Trophoblast cell (in vitro differentiated cells and primary cell): ENCODE data around the gene AQP6.

Experiments used
- DNase-seq, 2 donors: peaks; one replicate each; pipeline ENCODE4 v3.0.0-alpha.2; 2016
- H2AFZ ChIP-seq: 2 replicates; pipeline ENCODE4 v1.6.1; 2013; ENCODE audit warnings: low read length, moderate library complexity, mild to moderate bottlenecking; ENCODE audit not compliant: insufficient read depth, poor library complexity
- H2AK5ac ChIP-seq: 2 replicates; pipeline ENCODE4 v1.6.1; 2013; ENCODE audit warnings: mild to moderate bottlenecking, low read length
- H2BK120ac ChIP-seq: 2 replicates; pipeline ENCODE4 v1.6.1; 2013; ENCODE audit warnings: low read length, mild to moderate bottlenecking, moderate library complexity; ENCODE audit not compliant: insufficient read depth, poor library complexity
- H2BK12ac ChIP-seq: 2 replicates; pipeline ENCODE4 v1.6.1; 2013; ENCODE audit warnings: mild to moderate bottlenecking, low read length, moderate library complexity
- H2BK5ac ChIP-seq: 2 replicates; pipeline ENCODE4 v1.6.1; 2013; ENCODE audit warnings: low read length, low read depth, moderate library complexity, mild to moderate bottlenecking; ENCODE audit not compliant: poor library complexity
- H3K14ac ChIP-seq: 2 replicates; pipeline ENCODE4 v1.6.1; 2013; ENCODE audit warnings: mild to moderate bottlenecking, low read length
- H3K18ac ChIP-seq: 2 replicates; pipeline ENCODE4 v1.6.1; 2013; ENCODE audit warnings: mild to moderate bottlenecking, low read length
- H3K23ac ChIP-seq: 2 replicates; pipeline ENCODE4 v1.6.1; 2013; ENCODE audit warnings: low read length
- H3K27ac ChIP-seq: 2 replicates; pipeline ENCODE4 v1.5.1; 2013; ENCODE audit warnings: low read depth, mild to moderate bottlenecking, inconsistent platforms, low read length, moderate library complexity
- H3K27me3 ChIP-seq: 2 replicates; pipeline ENCODE4 v1.6.1; 2013; ENCODE audit warnings: inconsistent platforms, mild to moderate bottlenecking, low read length, moderate library complexity; ENCODE audit not compliant: insufficient read depth
- H3K36me3 ChIP-seq, 2 experiments: 1 replicate in 1 of 2; 2 replicates in 1 of 2; pipeline ENCODE4 v1.6.1; 2013; ENCODE audit warnings: low read length in 2 of 2, mild to moderate bottlenecking in 2 of 2, moderate library complexity in 1 of 2; ENCODE audit not compliant: insufficient read depth in 2 of 2, control insufficient read depth in 1 of 2
- H3K4ac ChIP-seq: 2 replicates; pipeline ENCODE4 v1.6.1; 2013; ENCODE audit warnings: low read depth, mild to moderate bottlenecking, low read length, moderate library complexity
- H3K4me1 ChIP-seq, 2 experiments: 1 replicate in 1 of 2; 2 replicates in 1 of 2; pipeline ENCODE4 v1.6.1; 2013; ENCODE audit warnings: low read length in 2 of 2, mild to moderate bottlenecking in 2 of 2, moderate library complexity in 1 of 2; ENCODE audit not compliant: insufficient read depth in 2 of 2, control insufficient read depth in 1 of 2
- H3K4me2 ChIP-seq: 2 replicates; pipeline ENCODE4 v1.6.1; 2013; ENCODE audit warnings: inconsistent platforms, mild to moderate bottlenecking, low read length, moderate library complexity
- H3K4me3 ChIP-seq: 2 replicates; pipeline ENCODE4 v1.5.1; 2013; ENCODE audit warnings: mild to moderate bottlenecking, low read depth, low read length, inconsistent platforms
- H3K79me1 ChIP-seq: one replicate; pipeline ENCODE4 v1.6.1; 2013; ENCODE audit warnings: low read length
- H3K79me2 ChIP-seq: 2 replicates; pipeline ENCODE4 v1.6.1; 2013; ENCODE audit warnings: low read length, mild to moderate bottlenecking; ENCODE audit not compliant: control insufficient read depth, insufficient read depth, poor library complexity
- H3K9ac ChIP-seq: 2 replicates; pipeline ENCODE4 v1.6.1; 2013; ENCODE audit warnings: mild to moderate bottlenecking, low read length
- H3K9me3 ChIP-seq: 2 replicates; pipeline ENCODE4 v1.6.1; 2013; ENCODE audit warnings: low read depth, mild to moderate bottlenecking, control low read depth, inconsistent platforms, low read length; ENCODE audit not compliant: insufficient read depth
- H4K12ac ChIP-seq: 2 replicates; pipeline ENCODE4 v1.6.1; 2013; ENCODE audit warnings: low read depth, mild to moderate bottlenecking, low read length, moderate library complexity
- H4K8ac ChIP-seq: 2 replicates; pipeline ENCODE4 v1.6.1; 2013; ENCODE audit warnings: low read depth, mild to moderate bottlenecking, low read length, moderate library complexity
- H4K91ac ChIP-seq: one replicate; pipeline ENCODE4 v1.6.1; 2013; ENCODE audit warnings: low read depth, mild to moderate bottlenecking, low read length, moderate library complexity
- WGBS: extraction: QIAGEN DNeasy Blood & Tissue Kit; methylation state at CpG from one replicate; pipeline ENCODE4 v1.1.7; 2013; ENCODE audit warnings: missing lambda C conversion rate; ENCODE audit not compliant: insufficient read length, insufficient coverage; ENCODE audit errors: extremely low coverage; 5-methylcytosine and 5-hydroxymethylcytosine counted together

Gene AQP6

GRCh38 chr12:50014342-50014741 is 41.6 kb downstream of the AQP6 start:
- Histone ChIP-seq H2BK5ac (no peak overlapping the region), H2BK12ac (no peak overlapping the region), H3K4me3 (no peak overlapping the region), H3K79me2 (peaks cover 5% of the 10 kb centered on the region), H4K91ac (no peak overlapping the region), H3K23ac (no peak overlapping the region), H3K27ac (no peak overlapping the region), H3K27me3 (no peaks in the 10 kb centered on the region), H2AK5ac (no peak overlapping the region), H2BK120ac (no peak overlapping the region), H3K4me1 (no peaks in the 10 kb centered on the region), H3K4ac (no peak overlapping the region), H4K8ac (no peak overlapping the region), H3K36me3 (peaks cover 13 to 22% of the 10 kb centered on the region in 2 experiments), H3K9ac (no peak overlapping the region), H3K9me3 (no peaks in the 10 kb centered on the region), H2AFZ (no peak overlapping the region), H3K4me2 (no peak overlapping the region), H3K79me1 (no peaks in the 10 kb centered on the region), H4K12ac (no peak overlapping the region), H3K18ac (no peak overlapping the region), H3K14ac (no peak overlapping the region)
- no CpG with 5 or more reads among the region's 3 CpGs for WGBS
- DNase-seq = no peak

- H3K79me1 ChIP-seq = no peaks in the 10 kb centered on the region
- H2BK120ac ChIP-seq = no peak overlapping the region
- H3K9me3 ChIP-seq = no peaks in the 10 kb centered on the region
- no peak overlapping the region for H4K12ac ChIP-seq
- no peak overlapping the region for H3K27ac ChIP-seq
- no peaks in the 10 kb centered on the region for H3K4me1 ChIP-seq
- peak overlapping the region; percentile 69 for H3K4ac ChIP-seq
- H3K36me3 ChIP-seq = peaks cover 10 to 15% of the 10 kb centered on the region in 2 experiments
- no peak overlapping the region for H4K8ac ChIP-seq
- H3K23ac ChIP-seq = no peak overlapping the region
- no peak overlapping the region for H3K4me3 ChIP-seq
- no peaks in the 10 kb centered on the region for H3K27me3 ChIP-seq
- H3K79me2 ChIP-seq = peaks cover 5% of the 10 kb centered on the region
- no peak overlapping the region for H2BK5ac ChIP-seq
- DNase-seq = peak in 1 of 2 donors; percentile 44
- H3K14ac ChIP-seq = no peak overlapping the region
- no CpG with 5 or more reads among the region's 10 CpGs for WGBS
- H3K4me2 ChIP-seq = no peak overlapping the region
- no peak overlapping the region for H2AFZ ChIP-seq
- H2BK12ac ChIP-seq = no peak overlapping the region
- no peak overlapping the region for H3K9ac ChIP-seq
- no peak overlapping the region for H2AK5ac ChIP-seq
- H3K18ac ChIP-seq = no peak overlapping the region
- no peak overlapping the region for H4K91ac ChIP-seq
These were observed 44.0 kb downstream of the AQP6 start for GRCh38 chr12:50016501-50017475.

GRCh38 chr12:50017641-50018040 is 44.9 kb downstream of the AQP6 start:
- Histone ChIP-seq H2BK5ac (no peak overlapping the region), H2AK5ac (no peak overlapping the region), H3K4me2 (no peak overlapping the region), H3K4me1 (no peaks in the 10 kb centered on the region), H3K18ac (no peak overlapping the region), H2AFZ (no peak overlapping the region), H3K79me1 (no peaks in the 10 kb centered on the region), H3K27ac (no peak overlapping the region), H4K91ac (no peak overlapping the region), H3K9ac (no peak overlapping the region), H3K23ac (no peak overlapping the region), H2BK12ac (no peak overlapping the region), H3K4ac (no peak overlapping the region), H3K79me2 (peaks cover 5% of the 10 kb centered on the region), H3K9me3 (no peaks in the 10 kb centered on the region), H4K12ac (no peak overlapping the region), H3K36me3 (peaks cover 10 to 12% of the 10 kb centered on the region in 2 experiments), H3K27me3 (no peaks in the 10 kb centered on the region), H2BK120ac (no peak overlapping the region), H3K14ac (no peak overlapping the region), H3K4me3 (no peak overlapping the region), H4K8ac (no peak overlapping the region)
- no CpG with 5 or more reads among the region's 6 CpGs for WGBS
- no peak for DNase-seq

- no peak overlapping the region for H3K4ac ChIP-seq
- no peak overlapping the region for H3K4me2 ChIP-seq
- no peak overlapping the region for H2AK5ac ChIP-seq
- peaks cover 5% of the 10 kb centered on the region for H3K79me2 ChIP-seq
- no peak overlapping the region for H3K14ac ChIP-seq
- H2BK12ac ChIP-seq = no peak overlapping the region
- no peak overlapping the region for H3K27ac ChIP-seq
- H3K79me1 ChIP-seq = no peaks in the 10 kb centered on the region
- no CpG with 5 or more reads among the region's 3 CpGs for WGBS
- no peak overlapping the region for H4K91ac ChIP-seq
- H3K23ac ChIP-seq = no peak overlapping the region
- H3K4me1 ChIP-seq = no peaks in the 10 kb centered on the region
- no peak overlapping the region for H2BK5ac ChIP-seq
- no peak for DNase-seq
- no peak overlapping the region for H3K18ac ChIP-seq
- no peak overlapping the region for H4K8ac ChIP-seq
- no peak overlapping the region for H2AFZ ChIP-seq
- no peak overlapping the region for H3K4me3 ChIP-seq
- no peak overlapping the region for H2BK120ac ChIP-seq
- H3K36me3 ChIP-seq = peaks cover 10 to 12% of the 10 kb centered on the region in 2 experiments
- H3K27me3 ChIP-seq = no peaks in the 10 kb centered on the region
- H3K9ac ChIP-seq = no peak overlapping the region
- no peaks in the 10 kb centered on the region for H3K9me3 ChIP-seq
- no peak overlapping the region for H4K12ac ChIP-seq
These were observed 45.4 kb downstream of the AQP6 start for GRCh38 chr12:50018154-50018553.
